ENCODE results near the gene ADIPOR2. TPM values are rescaled to one million over a fixed set of nuclear protein-coding genes. Genes with fewer than 3 reads are reported as not detected.
A peak's percentile ranks its signal among the peaks of the same experiment; 100 is the strongest.
"Not testable (repeated sequence)": the region's sequence is repeated elsewhere in the genome, so short reads cannot be mapped to it uniquely, and the experiment has no call there.

ADIPOR2 gene
- total RNA-seq, 4 donors from 2014 or later: 29.5 to 44.3 (median 37.1) TPM

DNA sequence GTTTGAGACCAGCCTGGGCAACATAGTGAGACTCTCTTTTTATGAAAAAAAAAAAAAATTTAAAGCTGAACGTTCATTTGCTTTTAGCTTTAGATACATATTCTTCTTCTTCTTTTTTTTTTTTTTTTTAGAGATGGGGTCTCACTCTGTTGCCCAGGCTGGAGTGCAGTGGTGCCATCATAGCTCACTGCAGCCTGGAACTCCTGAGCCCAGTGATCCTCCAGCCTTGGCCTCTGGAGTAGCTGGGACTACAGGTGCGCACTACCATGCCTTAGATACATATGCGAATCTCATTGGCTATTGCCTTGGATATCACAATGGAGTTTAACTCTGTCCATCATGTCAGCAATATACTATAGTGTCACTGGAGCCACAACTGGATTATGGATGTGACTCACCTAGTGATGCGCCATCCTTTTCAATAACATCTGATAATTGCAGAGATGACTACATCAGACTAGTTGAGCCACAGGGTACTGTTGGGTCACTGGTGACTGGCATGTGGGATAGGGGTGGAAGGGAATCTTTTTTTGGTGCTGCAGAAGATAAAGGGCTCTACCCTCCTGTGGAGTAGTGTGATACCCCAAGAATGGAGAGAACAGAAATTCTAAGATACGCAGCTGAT, 2.7 kb upstream of the ADIPOR2 start:
- TF ChIP-seq, protein P1, sequence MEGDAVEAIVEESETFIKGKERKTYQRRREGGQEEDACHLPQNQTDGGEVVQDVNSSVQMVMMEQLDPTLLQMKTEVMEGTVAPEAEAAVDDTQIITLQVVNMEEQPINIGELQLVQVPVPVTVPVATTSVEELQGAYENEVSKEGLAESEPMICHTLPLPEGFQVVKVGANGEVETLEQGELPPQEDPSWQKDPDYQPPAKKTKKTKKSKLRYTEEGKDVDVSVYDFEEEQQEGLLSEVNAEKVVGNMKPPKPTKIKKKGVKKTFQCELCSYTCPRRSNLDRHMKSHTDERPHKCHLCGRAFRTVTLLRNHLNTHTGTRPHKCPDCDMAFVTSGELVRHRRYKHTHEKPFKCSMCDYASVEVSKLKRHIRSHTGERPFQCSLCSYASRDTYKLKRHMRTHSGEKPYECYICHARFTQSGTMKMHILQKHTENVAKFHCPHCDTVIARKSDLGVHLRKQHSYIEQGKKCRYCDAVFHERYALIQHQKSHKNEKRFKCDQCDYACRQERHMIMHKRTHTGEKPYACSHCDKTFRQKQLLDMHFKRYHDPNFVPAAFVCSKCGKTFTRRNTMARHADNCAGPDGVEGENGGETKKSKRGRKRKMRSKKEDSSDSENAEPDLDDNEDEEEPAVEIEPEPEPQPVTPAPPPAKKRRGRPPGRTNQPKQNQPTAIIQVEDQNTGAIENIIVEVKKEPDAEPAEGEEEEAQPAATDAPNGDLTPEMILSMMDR (IDR thresholded peaks at IDR 0.05): no peak
- no peak for TF ChIP-seq POLR2A (IDR thresholded peaks at IDR 0.05)
- intact Hi-C loops (cut with DNase I; ENCODE audit: low total_unique reads): no loop called here
- no peak for DNase-seq (ENCODE audit: low spot score in 2 of 2)
- no peak overlapping the region for H3K4me3 ChIP-seq (ENCODE audit: low read depth, poor library complexity, severe bottlenecking)
- WGBS, 2 donors: 95 to 97% methylated on average over 5 of the region's 5 CpGs

DNA sequence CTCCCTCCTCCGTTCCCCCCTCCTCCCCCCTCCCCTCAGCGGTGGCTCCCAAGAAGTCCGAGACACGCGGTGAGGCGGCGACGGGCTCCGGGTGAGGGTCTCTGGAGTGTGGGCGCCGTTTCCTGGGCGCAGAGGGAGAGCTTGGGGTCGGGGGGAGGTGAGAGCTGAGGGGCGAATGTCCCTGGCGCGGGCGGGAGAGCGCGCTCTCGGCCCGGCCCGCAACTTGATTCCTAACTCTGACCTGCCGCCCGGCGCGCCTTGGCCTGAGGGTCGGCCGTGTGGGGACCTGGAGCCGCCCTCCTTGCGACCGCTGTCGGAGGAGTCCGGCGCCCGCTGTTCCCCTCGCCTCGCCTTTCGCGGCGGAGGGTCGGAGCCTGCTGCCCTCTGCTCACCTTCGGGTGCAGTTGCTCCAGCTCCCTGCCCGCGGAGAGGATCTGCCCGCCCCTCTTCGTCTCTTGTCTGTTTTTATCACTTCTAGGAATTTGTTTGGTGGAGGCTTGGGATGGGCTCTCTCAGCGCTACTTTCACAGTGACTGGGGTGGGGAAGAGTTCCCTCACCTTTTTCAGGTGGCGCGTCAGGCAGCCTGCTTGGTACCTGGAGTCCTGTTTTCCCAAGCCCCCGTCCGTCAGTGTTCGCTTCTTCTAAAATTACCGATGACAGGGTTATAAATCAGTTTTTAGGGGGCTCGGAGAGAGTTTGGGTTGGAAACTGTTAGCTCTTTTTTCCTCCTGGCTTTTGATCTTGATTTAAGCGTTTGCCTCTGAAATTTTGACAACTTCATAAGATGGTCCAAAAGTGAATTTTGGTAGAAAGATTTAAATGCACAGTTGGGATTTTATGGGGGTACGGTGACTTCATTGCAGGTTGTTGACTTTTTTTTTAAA, 495 bp downstream of the ADIPOR2 start:
- DNase-seq (ENCODE audit: low spot score in 2 of 2): peak; percentile 24 to 88
- TF ChIP-seq, protein P1 (IDR thresholded peaks at IDR 0.05): no peak
- no peak for TF ChIP-seq POLR2A (IDR thresholded peaks at IDR 0.05)
- H3K4me3 ChIP-seq (ENCODE audit: low read depth, poor library complexity, severe bottlenecking): peak overlapping the region; percentile 93
- intact Hi-C loops (cut with DNase I; ENCODE audit: low total_unique reads): no loop called here
- WGBS, 2 donors: 1 to 3% methylated on average over 21 to 32 of the region's 56 CpGs

DNA sequence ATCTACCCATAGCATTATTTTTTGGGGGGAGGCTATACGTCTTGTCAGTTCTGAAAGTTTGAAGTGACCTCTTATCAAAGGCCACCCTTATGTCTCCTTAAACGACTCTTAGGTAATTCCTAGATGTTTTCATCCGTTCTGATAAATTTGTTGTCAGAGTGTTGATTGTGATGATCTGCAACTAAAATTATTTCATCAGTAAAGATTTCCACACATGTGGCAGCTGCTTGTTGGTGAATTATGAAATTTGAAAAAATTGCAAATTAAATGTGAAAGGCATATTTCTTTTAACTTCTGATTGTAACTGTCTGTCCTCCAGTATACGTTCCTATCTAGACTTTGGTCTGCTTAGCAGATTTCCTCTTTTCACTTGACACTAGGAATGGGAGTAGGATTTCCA, 1.4 kb downstream of the ADIPOR2 start:
- no peak overlapping the region for H3K4me3 ChIP-seq (ENCODE audit: low read depth, poor library complexity, severe bottlenecking)
- TF ChIP-seq POLR2A (IDR thresholded peaks at IDR 0.05): no peak
- TF ChIP-seq, protein P1 (IDR thresholded peaks at IDR 0.05): no peak
- WGBS, 2 donors: 43 to 46% methylated on average over 4 of the region's 4 CpGs
- DNase-seq (ENCODE audit: low spot score in 2 of 2): no peak
- intact Hi-C loops (cut with DNase I; ENCODE audit: low total_unique reads): no loop called here

DNA sequence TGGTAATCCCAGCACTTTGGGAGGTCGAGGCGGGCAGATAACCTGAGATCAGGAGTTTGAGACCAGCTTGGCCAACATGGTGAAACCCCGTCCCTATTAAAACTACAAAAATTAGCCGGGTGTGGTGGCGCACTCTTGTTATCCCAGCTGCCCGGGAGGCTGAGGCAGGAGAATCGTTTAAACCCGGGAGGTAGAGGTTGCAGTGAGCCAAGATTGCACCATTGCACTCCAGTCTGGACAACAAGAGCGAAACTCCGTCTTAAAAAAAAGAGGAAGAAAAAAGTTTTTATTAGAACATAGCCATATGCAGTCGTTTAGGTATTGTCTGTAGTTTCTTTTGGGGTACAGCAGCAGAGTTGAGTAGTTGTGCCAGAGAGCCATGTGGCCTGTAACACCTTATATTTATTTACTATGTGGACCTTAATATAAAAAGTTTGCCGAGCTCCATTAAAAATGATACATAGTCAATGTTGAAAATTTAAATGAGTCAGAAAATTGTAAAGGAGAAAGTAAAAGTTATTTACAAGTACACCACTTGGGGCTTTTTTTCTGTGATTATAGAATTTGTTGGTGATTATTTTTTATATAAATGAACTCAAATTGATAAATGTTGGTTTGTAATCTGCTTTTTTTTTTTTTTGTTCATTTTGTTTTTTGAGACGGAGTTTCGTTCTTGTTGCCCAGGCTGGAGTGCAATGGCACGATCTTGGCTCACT, 2.2 kb downstream of the ADIPOR2 start:
- WGBS, 2 donors: 81 to 86% methylated on average over 15 of the region's 15 CpGs
- no peak overlapping the region for H3K4me3 ChIP-seq (ENCODE audit: low read depth, poor library complexity, severe bottlenecking)
- intact Hi-C loops (cut with DNase I; ENCODE audit: low total_unique reads): no loop called here
- DNase-seq (ENCODE audit: low spot score in 2 of 2): no peak
- TF ChIP-seq POLR2A (IDR thresholded peaks at IDR 0.05): no peak
- TF ChIP-seq, protein P1 (IDR thresholded peaks at IDR 0.05): no peak

DNA sequence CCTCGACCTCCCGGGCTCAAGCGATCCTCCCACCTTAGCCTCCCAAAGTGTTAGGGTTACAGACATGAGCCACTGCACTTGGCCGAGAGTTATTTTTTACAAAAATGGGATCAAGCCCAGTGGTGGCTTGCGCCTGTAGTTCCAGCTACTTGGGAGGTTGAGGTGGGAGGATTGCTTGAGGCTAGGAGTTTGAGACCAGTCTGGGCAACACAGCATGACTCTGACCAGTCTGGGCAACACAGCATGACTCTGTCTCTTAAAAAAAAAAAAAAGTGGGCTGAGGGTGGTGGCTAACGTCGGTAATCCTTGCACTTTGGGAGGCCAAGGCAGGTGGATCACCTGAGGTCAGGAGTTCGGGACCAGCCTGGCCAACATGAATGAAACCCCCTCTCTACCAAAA, 4.2 kb downstream of the ADIPOR2 start:
- intact Hi-C loops (cut with DNase I; ENCODE audit: low total_unique reads): loop anchor here (5.0 kb wide), 1 partner anchor 97 kb away; no protein-coding TSS in a partner anchor
- not testable (repeated sequence) for DNase-seq (ENCODE audit: low spot score in 2 of 2); H3K4me3 ChIP-seq (ENCODE audit: low read depth, poor library complexity, severe bottlenecking)
- WGBS, 2 donors: 84 to 95% methylated on average over 8 of the region's 8 CpGs

Data from lower leg skin (tissue), 4 donors.